ENCODE data around the gene RAB9A.
"Not testable (repeated sequence)": the region's sequence is repeated elsewhere in the genome, so short reads cannot be mapped to it uniquely, and the experiment has no call there.

The RAB9A gene

DNA sequence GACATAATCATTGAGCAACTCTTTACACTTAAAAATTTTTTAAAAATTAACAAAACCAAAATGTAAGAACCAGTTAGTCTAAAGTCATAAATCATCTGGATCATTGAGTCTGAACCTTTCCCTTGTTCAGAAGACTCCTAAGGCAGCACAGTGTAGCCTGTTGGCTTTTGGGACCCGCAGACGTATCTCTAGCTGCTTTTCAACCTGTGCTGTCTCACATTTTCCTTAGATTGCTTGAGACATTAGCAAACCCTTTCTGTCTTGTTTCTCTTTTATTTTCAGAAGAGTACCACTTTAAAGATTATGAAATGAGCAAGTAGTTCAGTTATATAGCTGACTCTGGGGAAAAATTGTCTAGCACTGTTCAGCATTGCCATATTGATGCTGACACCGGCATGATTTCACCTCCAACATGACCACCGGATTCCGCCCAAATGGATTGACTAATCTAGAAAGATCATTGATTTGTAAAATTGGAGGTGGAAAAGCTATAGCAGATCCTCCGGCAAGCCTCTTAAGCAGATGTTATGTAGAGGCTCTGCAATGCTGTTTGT, 27.1 kb upstream of the RAB9A start:
- no peak for DNase-seq (ENCODE audit: extremely low read depth, low read depth)

DNA sequence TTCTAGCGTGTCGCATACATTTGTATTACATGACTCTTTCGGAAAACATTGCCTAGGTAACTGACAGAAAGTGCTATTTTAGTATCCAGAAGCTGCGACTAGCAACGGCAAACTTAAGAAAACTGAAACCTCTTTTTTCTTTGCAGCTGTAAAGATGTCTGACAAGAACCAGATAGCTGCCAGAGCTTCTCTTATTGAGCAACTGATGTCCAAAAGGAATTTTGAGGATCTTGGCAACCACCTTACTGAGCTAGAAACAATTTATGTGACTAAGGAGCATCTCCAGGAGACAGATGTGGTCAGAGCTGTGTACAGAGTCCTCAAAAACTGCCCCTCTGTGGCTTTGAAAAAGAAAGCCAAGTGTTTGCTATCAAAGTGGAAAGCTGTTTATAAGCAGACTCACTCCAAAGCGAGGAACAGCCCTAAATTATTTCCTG, 26.6 kb upstream of the RAB9A start:
- no peak for DNase-seq (ENCODE audit: extremely low read depth, low read depth)
- TF ChIP-seq CTCF (IDR thresholded peaks at IDR 0.05; ENCODE audit: low read depth, low read length): no peak

More for the DNA sequence above, 27.1 kb upstream of the RAB9A start:
- TF ChIP-seq CTCF (IDR thresholded peaks at IDR 0.05; ENCODE audit: low read depth, low read length): no peak

DNA sequence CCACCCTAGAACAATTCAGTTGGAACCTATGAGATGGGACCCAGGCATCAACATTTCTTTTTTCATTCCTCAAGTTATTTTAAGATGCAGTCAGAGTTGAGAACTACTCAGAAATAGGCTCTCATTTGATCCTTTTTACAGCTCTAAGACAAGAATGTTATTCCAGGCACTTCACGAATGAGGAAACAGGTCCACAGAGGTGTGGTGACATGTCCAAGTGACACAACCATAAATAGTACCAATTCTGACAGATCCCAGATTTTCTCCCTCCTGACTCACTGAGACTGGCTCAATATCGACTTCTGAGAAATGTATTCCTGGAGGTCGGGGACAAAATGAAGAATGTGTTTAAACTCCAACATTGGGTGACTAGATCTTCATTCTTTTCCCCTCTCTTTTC, 24.9 kb upstream of the RAB9A start:
- no peak for DNase-seq (ENCODE audit: extremely low read depth, low read depth)
- TF ChIP-seq CTCF (IDR thresholded peaks at IDR 0.05; ENCODE audit: low read depth, low read length): no peak

GRCh38 chrX:13666836-13667235, 22.1 kb upstream of the RAB9A start:
- no peak for TF ChIP-seq CTCF (IDR thresholded peaks at IDR 0.05; ENCODE audit: low read depth, low read length)
- DNase-seq (ENCODE audit: extremely low read depth, low read depth): no peak

GRCh38 chrX:13667919-13668318, 21.0 kb upstream of the RAB9A start:
- no peak for TF ChIP-seq CTCF (IDR thresholded peaks at IDR 0.05; ENCODE audit: low read depth, low read length)
- DNase-seq (ENCODE audit: extremely low read depth, low read depth): no peak

- DNase-seq (ENCODE audit: extremely low read depth, low read depth): peak; percentile 90
- TF ChIP-seq CTCF (IDR thresholded peaks at IDR 0.05; ENCODE audit: low read depth, low read length): no peak
These were observed 19.6 kb upstream of the RAB9A start for GRCh38 chrX:13669246-13669737.

DNA sequence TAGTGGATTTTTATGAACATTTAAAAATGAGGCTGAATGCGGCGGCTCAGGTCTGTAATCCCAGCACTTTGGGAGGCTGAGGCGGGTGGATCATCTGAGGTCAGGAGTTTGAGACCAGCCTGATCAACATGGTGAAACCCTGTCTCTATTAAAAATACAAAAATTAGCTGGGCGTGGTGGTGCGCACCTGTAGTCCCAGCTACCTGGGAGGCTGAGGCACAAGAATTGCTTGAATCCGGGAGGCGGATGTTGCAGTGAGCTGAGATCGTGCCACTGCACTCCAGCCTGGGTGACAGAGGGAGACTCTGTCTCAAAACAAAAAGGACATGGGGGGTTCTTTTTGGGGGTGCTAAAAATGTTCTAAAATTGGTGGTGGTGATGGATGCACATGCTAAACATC, 19.2 kb upstream of the RAB9A start:
- DNase-seq (ENCODE audit: extremely low read depth, low read depth): not testable (repeated sequence)

- no peak for DNase-seq (ENCODE audit: extremely low read depth, low read depth)
- no peak for TF ChIP-seq CTCF (IDR thresholded peaks at IDR 0.05; ENCODE audit: low read depth, low read length)
These were observed 18.7 kb upstream of the RAB9A start for GRCh38 chrX:13670197-13670596.
